Measurements from ENCODE around the gene GRID1.

Gene GRID1

DNA sequence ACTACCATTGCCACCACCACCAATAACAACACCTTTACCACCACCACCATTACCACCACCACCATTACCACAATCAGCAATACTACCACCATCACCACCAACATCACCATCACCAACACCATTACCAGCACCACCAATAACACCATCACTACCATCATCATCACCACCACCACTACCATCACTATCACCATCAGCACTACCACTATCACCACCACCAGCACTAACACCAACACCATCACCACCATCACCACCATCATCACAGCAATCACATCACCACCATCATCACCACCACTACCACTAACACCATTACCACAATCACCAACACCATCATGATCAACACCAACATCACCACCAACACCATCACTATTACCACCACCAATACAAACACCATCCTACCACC, 249.5 kb downstream of the GRID1 start (continued):
- TF ChIP-seq ZNF274 (IDR thresholded peaks at IDR 0.05; ENCODE audit: low read length) (no peak), ZNF274 (tag by site-specific recombination; IDR thresholded peaks at IDR 0.05; ENCODE audit: borderline replicate concordance) (0 out of 2 replicates have a peak, but pooled peaks have one; percentile 19), ZNF571 (tag by site-specific recombination; IDR thresholded peaks at IDR 0.05) (0 out of 2 replicates have a peak, but pooled peaks have one; percentile 67), ZBTB7A (tag by site-specific recombination; IDR thresholded peaks at IDR 0.05; ENCODE audit: low read depth) (peak; percentile 76; the same call in 1 of the 2 replicates), ZNF776 (tag by site-specific recombination; IDR thresholded peaks at IDR 0.05; ENCODE audit: borderline replicate concordance) (peak; percentile 43; the same call in 1 of the 2 replicates)
- TF ChIP-seq, protein P1, sequence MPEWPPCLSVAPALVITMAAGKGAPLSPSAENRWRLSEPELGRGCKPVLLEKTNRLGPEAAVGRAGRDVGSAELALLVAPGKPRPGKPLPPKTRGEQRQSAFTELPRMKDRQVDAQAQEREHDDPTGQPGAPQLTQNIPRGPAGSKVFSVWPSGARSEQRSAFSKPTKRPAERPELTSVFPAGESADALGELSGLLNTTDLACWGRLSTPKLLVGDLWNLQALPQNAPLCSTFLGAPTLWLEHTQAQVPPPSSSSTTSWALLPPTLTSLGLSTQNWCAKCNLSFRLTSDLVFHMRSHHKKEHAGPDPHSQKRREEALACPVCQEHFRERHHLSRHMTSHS (tag by site-specific recombination; IDR thresholded peaks at IDR 0.05), result 0 out of 2 replicates have a peak, but pooled peaks have one; percentile 39
- TF ChIP-seq, protein P2, sequence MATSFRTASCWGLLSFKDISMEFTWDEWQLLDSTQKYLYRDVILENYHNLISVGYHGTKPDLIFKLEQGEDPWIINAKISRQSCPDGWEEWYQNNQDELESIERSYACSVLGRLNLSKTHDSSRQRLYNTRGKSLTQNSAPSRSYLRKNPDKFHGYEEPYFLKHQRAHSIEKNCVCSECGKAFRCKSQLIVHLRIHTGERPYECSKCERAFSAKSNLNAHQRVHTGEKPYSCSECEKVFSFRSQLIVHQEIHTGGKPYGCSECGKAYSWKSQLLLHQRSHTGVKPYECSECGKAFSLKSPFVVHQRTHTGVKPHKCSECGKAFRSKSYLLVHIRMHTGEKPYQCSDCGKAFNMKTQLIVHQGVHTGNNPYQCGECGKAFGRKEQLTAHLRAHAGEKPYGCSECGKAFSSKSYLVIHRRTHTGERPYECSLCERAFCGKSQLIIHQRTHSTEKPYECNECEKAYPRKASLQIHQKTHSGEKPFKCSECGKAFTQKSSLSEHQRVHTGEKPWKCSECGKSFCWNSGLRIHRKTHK (tag by site-specific recombination; IDR thresholded peaks at IDR 0.05), result no peak
- TF ChIP-seq, protein P3, sequence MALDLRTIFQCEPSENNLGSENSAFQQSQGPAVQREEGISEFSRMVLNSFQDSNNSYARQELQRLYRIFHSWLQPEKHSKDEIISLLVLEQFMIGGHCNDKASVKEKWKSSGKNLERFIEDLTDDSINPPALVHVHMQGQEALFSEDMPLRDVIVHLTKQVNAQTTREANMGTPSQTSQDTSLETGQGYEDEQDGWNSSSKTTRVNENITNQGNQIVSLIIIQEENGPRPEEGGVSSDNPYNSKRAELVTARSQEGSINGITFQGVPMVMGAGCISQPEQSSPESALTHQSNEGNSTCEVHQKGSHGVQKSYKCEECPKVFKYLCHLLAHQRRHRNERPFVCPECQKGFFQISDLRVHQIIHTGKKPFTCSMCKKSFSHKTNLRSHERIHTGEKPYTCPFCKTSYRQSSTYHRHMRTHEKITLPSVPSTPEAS (tag by site-specific recombination; IDR thresholded peaks at IDR 0.05), result no peak

DNA sequence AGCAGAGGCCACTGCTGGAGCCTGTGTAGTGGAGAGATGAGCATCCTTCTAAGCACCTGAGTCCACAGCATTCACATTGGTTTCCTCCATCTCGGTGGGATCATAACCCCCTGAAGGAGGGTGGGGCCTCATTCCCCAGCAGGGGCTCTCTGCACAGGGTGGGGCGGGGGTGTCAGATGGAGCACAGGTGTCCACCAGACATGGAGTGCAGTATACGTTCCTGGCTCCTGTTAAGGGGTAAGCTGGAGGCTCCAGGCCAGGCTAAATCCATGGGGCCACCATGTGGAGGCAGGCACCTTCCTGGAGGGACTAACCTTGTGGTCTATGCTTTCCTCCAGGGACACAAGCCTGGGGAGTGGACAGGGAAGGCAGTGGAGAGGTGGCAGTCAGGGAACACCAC, 252.6 kb downstream of the GRID1 start:
- Histone ChIP-seq H3K36me3 (ENCODE audit: control insufficient read depth in 2 of 2, insufficient read depth in 1 of 2, low read length in 2 of 2) (no peaks in the 10 kb centered on the region), H3K4me3 (ENCODE audit: low read depth, low read length) (no peak overlapping the region), H3K9me3 (ENCODE audit: control insufficient read depth, insufficient read depth, low read depth, low read length) (no peaks in the 10 kb centered on the region), H3K4me1 (ENCODE audit: control insufficient read depth, insufficient read depth, low read length) (no peaks in the 10 kb centered on the region), H3K27ac (ENCODE audit: extremely low read depth, low read depth, low read length) (no peak overlapping the region)
- CTCF ChIA-PET, result interaction anchor here (1.0 kb wide), 1 partner anchor 10 kb away, joined by 4 read pairs; no protein-coding TSS in a partner anchor
- TF ChIP-seq ZNF843 (tag by site-specific recombination; IDR thresholded peaks at IDR 0.05), result no peak
- TF ChIP-seq ZBTB7A (tag by site-specific recombination; IDR thresholded peaks at IDR 0.05; ENCODE audit: low read depth), result no peak
- TF ChIP-seq ZNF146 (tag by site-specific recombination; IDR thresholded peaks at IDR 0.05), result no peak
- TF ChIP-seq ZNF623 (tag by site-specific recombination; IDR thresholded peaks at IDR 0.05), result no peak
- TF ChIP-seq ZNF211 (tag by site-specific recombination; IDR thresholded peaks at IDR 0.05; ENCODE audit: low read depth), result no peak
- TF ChIP-seq, protein P4, sequence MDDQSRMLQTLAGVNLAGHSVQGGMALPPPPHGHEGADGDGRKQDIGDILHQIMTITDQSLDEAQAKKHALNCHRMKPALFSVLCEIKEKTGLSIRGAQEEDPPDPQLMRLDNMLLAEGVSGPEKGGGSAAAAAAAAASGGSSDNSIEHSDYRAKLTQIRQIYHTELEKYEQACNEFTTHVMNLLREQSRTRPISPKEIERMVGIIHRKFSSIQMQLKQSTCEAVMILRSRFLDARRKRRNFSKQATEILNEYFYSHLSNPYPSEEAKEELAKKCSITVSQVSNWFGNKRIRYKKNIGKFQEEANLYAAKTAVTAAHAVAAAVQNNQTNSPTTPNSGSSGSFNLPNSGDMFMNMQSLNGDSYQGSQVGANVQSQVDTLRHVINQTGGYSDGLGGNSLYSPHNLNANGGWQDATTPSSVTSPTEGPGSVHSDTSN (CRISPR knock-in tag; IDR thresholded peaks at IDR 0.05), result no peak
- TF ChIP-seq SCRT2 (tag by site-specific recombination; IDR thresholded peaks at IDR 0.05), result no peak
- TF ChIP-seq ZSCAN23 (tag by site-specific recombination; IDR thresholded peaks at IDR 0.05), result no peak
- no peak for TF ChIP-seq BCL11B (tag by site-specific recombination; IDR thresholded peaks at IDR 0.05; ENCODE audit: low read depth)
- TF ChIP-seq ZXDB (tag by site-specific recombination; IDR thresholded peaks at IDR 0.05), result no peak
- no peak for TF ChIP-seq ZNF561 (tag by site-specific recombination; IDR thresholded peaks at IDR 0.05; ENCODE audit: borderline replicate concordance)
- TF ChIP-seq ZNF335 (tag by site-specific recombination; conservative IDR thresholded peaks at IDR 0.05), result no peak
- TF ChIP-seq, protein P5, sequence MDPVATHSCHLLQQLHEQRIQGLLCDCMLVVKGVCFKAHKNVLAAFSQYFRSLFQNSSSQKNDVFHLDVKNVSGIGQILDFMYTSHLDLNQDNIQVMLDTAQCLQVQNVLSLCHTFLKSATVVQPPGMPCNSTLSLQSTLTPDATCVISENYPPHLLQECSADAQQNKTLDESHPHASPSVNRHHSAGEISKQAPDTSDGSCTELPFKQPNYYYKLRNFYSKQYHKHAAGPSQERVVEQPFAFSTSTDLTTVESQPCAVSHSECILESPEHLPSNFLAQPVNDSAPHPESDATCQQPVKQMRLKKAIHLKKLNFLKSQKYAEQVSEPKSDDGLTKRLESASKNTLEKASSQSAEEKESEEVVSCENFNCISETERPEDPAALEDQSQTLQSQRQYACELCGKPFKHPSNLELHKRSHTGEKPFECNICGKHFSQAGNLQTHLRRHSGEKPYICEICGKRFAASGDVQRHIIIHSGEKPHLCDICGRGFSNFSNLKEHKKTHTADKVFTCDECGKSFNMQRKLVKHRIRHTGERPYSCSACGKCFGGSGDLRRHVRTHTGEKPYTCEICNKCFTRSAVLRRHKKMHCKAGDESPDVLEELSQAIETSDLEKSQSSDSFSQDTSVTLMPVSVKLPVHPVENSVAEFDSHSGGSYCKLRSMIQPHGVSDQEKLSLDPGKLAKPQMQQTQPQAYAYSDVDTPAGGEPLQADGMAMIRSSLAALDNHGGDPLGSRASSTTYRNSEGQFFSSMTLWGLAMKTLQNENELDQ (tag by site-specific recombination; IDR thresholded peaks at IDR 0.05; ENCODE audit: low read depth), result no peak
- TF ChIP-seq HOXC10 (CRISPR knock-in tag; IDR thresholded peaks at IDR 0.05), result no peak
- no peak for TF ChIP-seq ZNF221 (tag by site-specific recombination; IDR thresholded peaks at IDR 0.05; ENCODE audit: borderline replicate concordance)
- TF ChIP-seq, protein P6, sequence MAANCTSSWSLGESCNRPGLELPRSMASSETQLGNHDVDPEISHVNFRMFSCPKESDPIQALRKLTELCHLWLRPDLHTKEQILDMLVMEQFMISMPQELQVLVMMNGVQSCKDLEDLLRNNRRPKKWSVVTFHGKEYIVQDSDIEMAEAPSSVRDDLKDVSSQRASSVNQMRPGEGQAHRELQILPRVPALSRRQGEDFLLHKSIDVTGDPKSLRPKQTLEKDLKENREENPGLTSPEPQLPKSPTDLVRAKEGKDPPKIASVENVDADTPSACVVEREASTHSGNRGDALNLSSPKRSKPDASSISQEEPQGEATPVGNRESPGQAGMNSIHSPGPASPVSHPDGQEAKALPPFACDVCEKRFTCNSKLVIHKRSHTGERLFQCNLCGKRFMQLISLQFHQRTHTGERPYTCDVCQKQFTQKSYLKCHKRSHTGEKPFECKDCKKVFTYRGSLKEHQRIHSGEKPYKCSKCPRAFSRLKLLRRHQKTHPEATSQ (tag by site-specific recombination; IDR thresholded peaks at IDR 0.05), result no peak
- TF ChIP-seq ZNF660 (tag by site-specific recombination; IDR thresholded peaks at IDR 0.05), result no peak
- TF ChIP-seq, protein P7, sequence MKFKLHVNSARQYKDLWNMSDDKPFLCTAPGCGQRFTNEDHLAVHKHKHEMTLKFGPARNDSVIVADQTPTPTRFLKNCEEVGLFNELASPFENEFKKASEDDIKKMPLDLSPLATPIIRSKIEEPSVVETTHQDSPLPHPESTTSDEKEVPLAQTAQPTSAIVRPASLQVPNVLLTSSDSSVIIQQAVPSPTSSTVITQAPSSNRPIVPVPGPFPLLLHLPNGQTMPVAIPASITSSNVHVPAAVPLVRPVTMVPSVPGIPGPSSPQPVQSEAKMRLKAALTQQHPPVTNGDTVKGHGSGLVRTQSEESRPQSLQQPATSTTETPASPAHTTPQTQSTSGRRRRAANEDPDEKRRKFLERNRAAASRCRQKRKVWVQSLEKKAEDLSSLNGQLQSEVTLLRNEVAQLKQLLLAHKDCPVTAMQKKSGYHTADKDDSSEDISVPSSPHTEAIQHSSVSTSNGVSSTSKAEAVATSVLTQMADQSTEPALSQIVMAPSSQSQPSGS (tag by site-specific recombination; IDR thresholded peaks at IDR 0.05; ENCODE audit: low read depth), result no peak
- TF ChIP-seq ZNF302 (tag by site-specific recombination; IDR thresholded peaks at IDR 0.05; ENCODE audit: low read depth), result no peak
- POLR2A ChIA-PET, result no interaction called here
